Natural killer cell (primary cell): ENCODE data around the gene SCGB3A2. TPM values are rescaled to one million over a fixed set of nuclear protein-coding genes. Genes with fewer than 3 reads are reported as not detected.

Experiments
- ATAC-seq, 3 donors: fragments of 150-1000 bp in 2 of 3; fragments of 200-7000 bp in 1 of 3; cut with Tn5 transposase; 1 replicate in 1 of 3; 2 replicates in 2 of 3; pipeline ENCODE4 v1.10.0; 2021; ENCODE audit warnings: mild to moderate bottlenecking in 2 of 3, moderate library complexity in 2 of 3
- DNase-seq, 2 donors: peaks; one replicate each; pipeline versions ENCODE4 v3.0.0 to v3.0.0-alpha.2; 2013 to 2021; ENCODE audit warnings: mixed read lengths in 1 of 2
- H3K27ac ChIP-seq: one replicate; pipeline ENCODE4 v1.5.1; 2013; ENCODE audit warnings: mild to moderate bottlenecking, low read length
- H3K27me3 ChIP-seq: one replicate; pipeline ENCODE4 v1.6.1; 2013; ENCODE audit warnings: low read length; ENCODE audit not compliant: control insufficient read depth, insufficient read depth
- H3K36me3 ChIP-seq: one replicate; pipeline ENCODE4 v1.6.1; 2013; ENCODE audit warnings: low read length; ENCODE audit not compliant: control insufficient read depth, insufficient read depth
- H3K4me1 ChIP-seq: one replicate; pipeline ENCODE4 v1.6.1; 2013; ENCODE audit warnings: low read length; ENCODE audit not compliant: control insufficient read depth, insufficient read depth
- H3K4me3 ChIP-seq: one replicate; pipeline ENCODE4 v1.5.1; 2013; ENCODE audit warnings: low read length
- H3K9me3 ChIP-seq: one replicate; pipeline ENCODE4 v1.6.1; 2013; ENCODE audit warnings: low read length; ENCODE audit not compliant: control insufficient read depth, insufficient read depth
- H3K27ac Mint-ChIP-seq, 2 donors: one replicate each; pipeline ENCODE4 v1.8.0; 2022; ENCODE audit warnings: mild to moderate bottlenecking in 2 of 2, mixed read lengths in 2 of 2, moderate library complexity in 1 of 2
- H3K27me3 Mint-ChIP-seq, 2 donors: one replicate each; pipeline ENCODE4 v1.8.0; 2022; ENCODE audit warnings: low read depth in 2 of 2, mixed read lengths in 2 of 2
- H3K36me3 Mint-ChIP-seq: one replicate; pipeline ENCODE4 v1.8.0; 2022; ENCODE audit warnings: mixed read lengths
- H3K4me1 Mint-ChIP-seq, 2 donors: one replicate each; pipeline ENCODE4 v1.8.0; 2022; ENCODE audit warnings: mixed read lengths in 2 of 2
- H3K4me3 Mint-ChIP-seq: one replicate; pipeline ENCODE4 v1.8.0; 2022; ENCODE audit warnings: mild to moderate bottlenecking, moderate library complexity, mixed read lengths
- H3K9me3 Mint-ChIP-seq, 2 donors: one replicate each; pipeline ENCODE4 v1.8.0; 2022; ENCODE audit warnings: mixed read lengths in 2 of 2
- WGBS: methylation state at CpG from one replicate; pipeline ENCODE4 v1.1.7; 2013; ENCODE audit warnings: missing lambda C conversion rate; ENCODE audit not compliant: insufficient coverage; 5-methylcytosine and 5-hydroxymethylcytosine counted together
- intact Hi-C: fragments of 100-400 bp; cut with micrococcal nuclease; formaldehyde crosslinking; loops from one replicate; pipeline ENCODE4 v1.14.2; 2022
- total RNA-seq, 4 donors: library from RNA; stranded (reverse); fragments of 120-200 nt in 1 of 4; gene quantifications; one replicate each; pipeline versions ENCODE4 v1.2.3 to v1.2.4, GENCODE V29; 2013 to 2022
- TF ChIP-seq, protein P1 (sequence below): fragments of 200-600 bp; IDR thresholded peaks from one replicate; pipeline ENCODE4 v1.8.0; 2022; ENCODE audit warnings: antibody characterized with exemption

SCGB3A2 gene
- total RNA-seq, 3 donors from 2014 or later (not counting 1 experiment from before 2014, with no cell fraction given), result 1.2 TPM; not detected in 2

DNA sequence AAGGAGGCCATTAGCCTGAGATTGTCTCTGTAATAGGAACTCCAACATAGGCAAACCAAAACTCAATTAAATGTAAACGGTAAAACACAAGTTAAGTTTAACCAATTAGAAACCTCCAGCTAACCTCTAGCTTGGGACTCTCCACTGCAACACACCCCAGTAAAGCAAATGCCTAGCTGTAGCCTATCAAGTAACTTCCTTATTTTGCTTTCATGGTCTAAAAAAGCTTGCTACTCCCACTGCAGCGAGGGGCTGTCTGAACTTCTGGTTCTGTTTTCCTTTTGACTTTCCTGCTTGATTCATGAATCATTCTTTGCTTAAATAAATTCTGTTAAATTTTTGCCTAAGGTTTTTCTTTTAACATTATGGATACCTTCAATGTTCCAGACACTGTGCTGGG is 52.3 kb downstream of the SCGB3A2 start:
- H3K9me3 ChIP-seq, result no peaks in the 10 kb centered on the region
- intact Hi-C loops, result no loop called here
- H3K4me3 Mint-ChIP-seq, result no peak overlapping the region
- no peaks in the 10 kb centered on the region for H3K36me3 ChIP-seq
- WGBS, result 52% methylated on average over 2 of the region's 2 CpGs
- H3K9me3 Mint-ChIP-seq, result no peaks in the 10 kb centered on the region
- no peak for ATAC-seq
- H3K27ac ChIP-seq, result no peak overlapping the region
- no peaks in the 10 kb centered on the region for H3K36me3 Mint-ChIP-seq
- H3K4me1 Mint-ChIP-seq, result no peaks in the 10 kb centered on the region
- DNase-seq, result no peak
- H3K27ac Mint-ChIP-seq, result no peak overlapping the region
- no peaks in the 10 kb centered on the region for H3K27me3 ChIP-seq
- H3K4me3 ChIP-seq, result no peak overlapping the region
- peaks cover 4 to 10% of the 10 kb centered on the region in 2 donors for H3K27me3 Mint-ChIP-seq
- no peaks in the 10 kb centered on the region for H3K4me1 ChIP-seq
- TF ChIP-seq, protein P1, sequence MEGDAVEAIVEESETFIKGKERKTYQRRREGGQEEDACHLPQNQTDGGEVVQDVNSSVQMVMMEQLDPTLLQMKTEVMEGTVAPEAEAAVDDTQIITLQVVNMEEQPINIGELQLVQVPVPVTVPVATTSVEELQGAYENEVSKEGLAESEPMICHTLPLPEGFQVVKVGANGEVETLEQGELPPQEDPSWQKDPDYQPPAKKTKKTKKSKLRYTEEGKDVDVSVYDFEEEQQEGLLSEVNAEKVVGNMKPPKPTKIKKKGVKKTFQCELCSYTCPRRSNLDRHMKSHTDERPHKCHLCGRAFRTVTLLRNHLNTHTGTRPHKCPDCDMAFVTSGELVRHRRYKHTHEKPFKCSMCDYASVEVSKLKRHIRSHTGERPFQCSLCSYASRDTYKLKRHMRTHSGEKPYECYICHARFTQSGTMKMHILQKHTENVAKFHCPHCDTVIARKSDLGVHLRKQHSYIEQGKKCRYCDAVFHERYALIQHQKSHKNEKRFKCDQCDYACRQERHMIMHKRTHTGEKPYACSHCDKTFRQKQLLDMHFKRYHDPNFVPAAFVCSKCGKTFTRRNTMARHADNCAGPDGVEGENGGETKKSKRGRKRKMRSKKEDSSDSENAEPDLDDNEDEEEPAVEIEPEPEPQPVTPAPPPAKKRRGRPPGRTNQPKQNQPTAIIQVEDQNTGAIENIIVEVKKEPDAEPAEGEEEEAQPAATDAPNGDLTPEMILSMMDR, result no peak

Other genes starting within 250 kb of the SCGB3A2 start
- 10 to 100 TPM; 12.2 to 16.1 (median 14.9) TPM for gene JAKMIP2, start 96.0 kb upstream of the SCGB3A2 start, total RNA-seq
- gene SPINK1, start 47.0 kb upstream of the SCGB3A2 start, total RNA-seq, result not detected
- gene C5orf46, start 27.8 kb downstream of the SCGB3A2 start, total RNA-seq, result not detected
- not detected for gene SPINK5, start 185.3 kb downstream of the SCGB3A2 start, total RNA-seq